Measurements from ENCODE around the gene SZT2.

DNA sequence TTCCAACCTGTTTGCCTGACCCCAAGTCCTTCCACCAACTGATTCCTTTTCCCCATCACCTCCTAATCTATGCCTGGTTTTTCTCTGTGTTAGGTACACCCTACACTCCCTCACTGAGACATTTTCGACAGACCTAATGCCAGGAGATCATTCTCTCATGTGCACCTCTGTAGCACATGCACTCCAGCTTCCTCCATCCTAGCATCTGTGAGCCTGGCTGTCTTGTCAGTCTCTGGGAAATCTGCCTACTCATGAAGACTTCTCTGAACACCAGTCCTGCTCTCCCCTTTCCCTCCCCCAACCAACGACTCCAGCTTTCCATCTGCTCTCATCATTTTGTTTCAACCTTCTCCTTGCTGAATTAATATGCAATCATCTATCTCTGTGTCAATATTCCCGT lies 1.1 kb upstream of the SZT2 start:
- TF ChIP-seq, protein P1, sequence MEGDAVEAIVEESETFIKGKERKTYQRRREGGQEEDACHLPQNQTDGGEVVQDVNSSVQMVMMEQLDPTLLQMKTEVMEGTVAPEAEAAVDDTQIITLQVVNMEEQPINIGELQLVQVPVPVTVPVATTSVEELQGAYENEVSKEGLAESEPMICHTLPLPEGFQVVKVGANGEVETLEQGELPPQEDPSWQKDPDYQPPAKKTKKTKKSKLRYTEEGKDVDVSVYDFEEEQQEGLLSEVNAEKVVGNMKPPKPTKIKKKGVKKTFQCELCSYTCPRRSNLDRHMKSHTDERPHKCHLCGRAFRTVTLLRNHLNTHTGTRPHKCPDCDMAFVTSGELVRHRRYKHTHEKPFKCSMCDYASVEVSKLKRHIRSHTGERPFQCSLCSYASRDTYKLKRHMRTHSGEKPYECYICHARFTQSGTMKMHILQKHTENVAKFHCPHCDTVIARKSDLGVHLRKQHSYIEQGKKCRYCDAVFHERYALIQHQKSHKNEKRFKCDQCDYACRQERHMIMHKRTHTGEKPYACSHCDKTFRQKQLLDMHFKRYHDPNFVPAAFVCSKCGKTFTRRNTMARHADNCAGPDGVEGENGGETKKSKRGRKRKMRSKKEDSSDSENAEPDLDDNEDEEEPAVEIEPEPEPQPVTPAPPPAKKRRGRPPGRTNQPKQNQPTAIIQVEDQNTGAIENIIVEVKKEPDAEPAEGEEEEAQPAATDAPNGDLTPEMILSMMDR (IDR thresholded peaks at IDR 0.05; ENCODE audit: insufficient read depth, low read length, poor library complexity, severe bottlenecking) = no peak
- TF ChIP-seq EZH2phosphoT487 (conservative IDR thresholded peaks at IDR 0.05; ENCODE audit: low read length) = no peak

All from SU-DHL-6 (cell line).